Liver (tissue), 9 donors: ENCODE data around the gene ZBTB7B. TPM values are rescaled to one million over a fixed set of nuclear protein-coding genes. Genes with fewer than 3 reads are reported as not detected.

Source experiments
- DNase-seq: peaks from one replicate; pipeline ENCODE4 v3.0.0-alpha.2; 2017; ENCODE audit warnings: low spot score
- H3K27ac ChIP-seq, 2 donors: one replicate each; pipeline ENCODE4 v1.7.0; 2013; ENCODE audit warnings: inconsistent platforms in 2 of 2, low read length in 2 of 2, control low read depth in 1 of 2, low read depth in 1 of 2, mild to moderate bottlenecking in 1 of 2
- H3K27me3 ChIP-seq, 4 donors: one replicate each; pipeline versions ENCODE4 v1.6.1 to v1.7.0; 2013; ENCODE audit warnings: low read length in 3 of 4, inconsistent platforms in 1 of 4, mild to moderate bottlenecking in 1 of 4, moderate library complexity in 1 of 4; ENCODE audit not compliant: control insufficient read depth in 4 of 4, insufficient read depth in 4 of 4
- H3K36me3 ChIP-seq, 4 donors: one replicate each; pipeline versions ENCODE4 v1.6.1 to v1.7.0; 2013; ENCODE audit warnings: low read length in 3 of 4, mild to moderate bottlenecking in 3 of 4, low read depth in 1 of 4, moderate library complexity in 1 of 4; ENCODE audit not compliant: control insufficient read depth in 4 of 4, insufficient read depth in 3 of 4
- H3K4me1 ChIP-seq, 4 donors: one replicate each; pipeline versions ENCODE4 v1.6.1 to v1.7.0; 2013; ENCODE audit warnings: low read length in 3 of 4, mild to moderate bottlenecking in 3 of 4, moderate library complexity in 1 of 4; ENCODE audit not compliant: control insufficient read depth in 4 of 4, insufficient read depth in 4 of 4
- H3K4me3 ChIP-seq, 3 donors: one replicate each; pipeline versions ENCODE4 v1.6.1 to v1.7.0; 2013; ENCODE audit warnings: low read length in 3 of 3, control low read depth in 1 of 3, low read depth in 1 of 3, mild to moderate bottlenecking in 1 of 3
- H3K9ac ChIP-seq, 2 donors: one replicate each; pipeline ENCODE4 v1.7.0; 2013; ENCODE audit warnings: low read length in 2 of 2, mild to moderate bottlenecking in 2 of 2, moderate library complexity in 2 of 2, control low read depth in 1 of 2, low read depth in 1 of 2
- H3K9me3 ChIP-seq, 4 donors: one replicate each; pipeline versions ENCODE4 v1.6.1 to v1.7.0; 2013; ENCODE audit warnings: low read length in 3 of 4; ENCODE audit not compliant: control insufficient read depth in 4 of 4
- EGR1 ChIP-seq, 2 donors: IDR thresholded peaks; 2 replicates each; pipeline ENCODE4 v1.6.1; 2016 to 2018; ENCODE audit warnings: antibody characterized with exemption in 2 of 2, low read depth in 2 of 2
- FOXA1 ChIP-seq: IDR thresholded peaks from 2 replicates; pipeline ENCODE4 v1.6.1; 2016; ENCODE audit warnings: antibody characterized with exemption
- FOXA2 ChIP-seq: IDR thresholded peaks from 2 replicates; pipeline ENCODE4 v1.6.1; 2016; ENCODE audit warnings: antibody characterized with exemption
- GABPA ChIP-seq, 2 donors: IDR thresholded peaks in 1 of 2; conservative IDR thresholded peaks in 1 of 2; 2 replicates each; pipeline ENCODE4 v1.6.1; 2016; ENCODE audit warnings: antibody characterized with exemption in 2 of 2, mild to moderate bottlenecking in 1 of 2, moderate library complexity in 1 of 2
- HNF4A ChIP-seq, 2 donors: conservative IDR thresholded peaks; 2 replicates each; pipeline ENCODE4 v1.6.1; 2016; ENCODE audit warnings: antibody characterized with exemption in 2 of 2, mild to moderate bottlenecking in 2 of 2
- HNF4G ChIP-seq: IDR thresholded peaks from 2 replicates; pipeline ENCODE4 v1.6.1; 2016; ENCODE audit warnings: antibody characterized with exemption
- JUND ChIP-seq, 2 donors: IDR thresholded peaks; 2 replicates each; pipeline ENCODE4 v1.6.1; 2016; ENCODE audit warnings: antibody characterized with exemption in 2 of 2
- NR2F2 ChIP-seq: IDR thresholded peaks from 2 replicates; pipeline ENCODE4 v1.6.1; 2016; ENCODE audit warnings: antibody characterized with exemption
- RXRA ChIP-seq, 2 donors: IDR thresholded peaks; 2 replicates each; pipeline ENCODE4 v1.6.1; 2017 to 2018; ENCODE audit warnings: antibody characterized with exemption in 2 of 2, mild to moderate bottlenecking in 1 of 2
- SP1 ChIP-seq: IDR thresholded peaks from 2 replicates; pipeline ENCODE4 v1.6.1; 2018; ENCODE audit warnings: antibody characterized with exemption, mild to moderate bottlenecking
- TAF1 ChIP-seq: conservative IDR thresholded peaks from 2 replicates; pipeline ENCODE4 v1.6.1; 2016; ENCODE audit warnings: antibody characterized with exemption, mild to moderate bottlenecking
- YY1 ChIP-seq: IDR thresholded peaks from 2 replicates; pipeline ENCODE4 v1.6.1; 2016; ENCODE audit warnings: antibody characterized with exemption, mild to moderate bottlenecking
- WGBS: extraction: QIAGEN DNeasy Blood & Tissue Kit; methylation state at CpG from one replicate; pipeline ENCODE4 v1.1.7; 2013; 5-methylcytosine and 5-hydroxymethylcytosine counted together
- polyA plus RNA-seq, 2 donors: library from polyadenylated mRNA; stranded (reverse) in 1 of 2; unstranded in 1 of 2; fragments of 200-250 nt in 1 of 2; fragments of >200 nt in 1 of 2; fragmentation: Nextera tagmentation in 1 of 2; extraction: Ambion mirVana in 1 of 2; gene quantifications; one replicate each; pipeline versions ENCODE4 v1.2.1 to v1.2.3, GENCODE V29; 2013 to 2015
- total RNA-seq, 2 donors: library from RNA; depleted of rRNA; stranded (reverse); fragments of >200 nt; gene quantifications; one replicate each; pipeline ENCODE4 v1.2.3, GENCODE V29; 2014
- TF ChIP-seq, protein P1 (sequence below): IDR thresholded peaks from 2 replicates; pipeline ENCODE4 v1.6.1; 2016; ENCODE audit warnings: antibody characterized with exemption, mild to moderate bottlenecking
- TF ChIP-seq, protein P2 (sequence below): fragments of 150-350 bp; IDR thresholded peaks from 2 replicates; pipeline ENCODE4 v1.5.1; 2017; ENCODE audit warnings: improper control_type of control experiment, low read depth, low read length; ENCODE audit not compliant: missing input control
- TF ChIP-seq, protein P3 (sequence below): IDR thresholded peaks from 2 replicates; pipeline ENCODE4 v1.6.1; 2016; ENCODE audit warnings: antibody characterized with exemption
- TF ChIP-seq, protein P4 (sequence below): IDR thresholded peaks from 2 replicates; pipeline ENCODE4 v1.6.1; 2016; ENCODE audit warnings: antibody characterized with exemption
- donor health status: healthy.
- donor health status: healthy.
- donor health status: healthy.
- donor health status: healthy.
- donor health status: healthy.

ZBTB7B gene
- total and polyA plus RNA-seq, 4 donors = 7.0 to 50.2 (median 21.1) TPM

DNA sequence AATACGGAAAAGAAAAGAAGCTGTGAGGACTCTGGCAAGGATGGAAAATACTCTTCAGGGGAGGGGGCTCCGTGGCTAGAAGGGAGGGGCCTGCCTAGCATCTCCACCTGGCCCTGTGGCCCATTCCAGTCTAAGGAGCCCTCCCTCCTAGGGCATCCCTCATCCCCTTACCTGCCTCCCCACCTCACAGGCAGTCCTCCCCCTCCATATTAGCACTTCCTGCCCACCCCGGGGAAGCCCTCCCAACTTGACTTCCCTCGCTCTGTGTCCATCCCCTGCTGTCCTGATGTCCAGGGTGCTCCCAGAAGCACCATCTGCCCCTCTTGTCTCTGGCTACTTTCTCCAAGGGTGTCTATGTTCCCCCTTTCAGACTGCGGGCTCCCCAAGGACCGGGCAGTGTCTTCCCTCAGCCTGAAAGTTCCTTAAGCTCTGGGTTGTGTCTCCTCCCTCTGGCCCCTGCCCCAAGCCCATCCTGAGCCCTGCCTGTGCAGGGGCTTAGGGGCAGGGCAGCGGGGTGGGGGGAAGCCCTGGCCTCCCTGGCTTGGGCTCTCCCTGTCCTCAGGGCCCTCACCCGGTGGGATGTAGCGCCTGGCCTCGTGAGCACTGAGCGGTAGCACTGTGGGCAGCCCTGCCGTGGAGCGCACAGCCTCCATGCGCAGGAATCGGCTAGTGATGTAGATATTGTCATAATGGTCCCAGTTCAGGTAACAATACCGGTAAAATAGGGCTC, 27.1 kb downstream of the ZBTB7B start:
- no peak overlapping the region for H3K27ac ChIP-seq
- no peaks in the 10 kb centered on the region for H3K9me3 ChIP-seq
- H3K36me3 ChIP-seq = no peaks in the 10 kb centered on the region
- peaks cover 0 to 9% (median 2%) of the 10 kb centered on the region in 4 donors for H3K4me1 ChIP-seq
- no peaks in the 10 kb centered on the region for H3K27me3 ChIP-seq
- no peak overlapping the region for H3K9ac ChIP-seq
- no peak overlapping the region for H3K4me3 ChIP-seq
- DNase-seq = no peak
- WGBS = 92% methylated on average over 16 of the region's 16 CpGs
- TF ChIP-seq RXRA (IDR thresholded peaks at IDR 0.05) = no peak
- TF ChIP-seq FOXA1 = no peak
- TF ChIP-seq NR2F2 = no peak
- TF ChIP-seq JUND (IDR thresholded peaks at IDR 0.05) = no peak
- TF ChIP-seq, protein P1, sequence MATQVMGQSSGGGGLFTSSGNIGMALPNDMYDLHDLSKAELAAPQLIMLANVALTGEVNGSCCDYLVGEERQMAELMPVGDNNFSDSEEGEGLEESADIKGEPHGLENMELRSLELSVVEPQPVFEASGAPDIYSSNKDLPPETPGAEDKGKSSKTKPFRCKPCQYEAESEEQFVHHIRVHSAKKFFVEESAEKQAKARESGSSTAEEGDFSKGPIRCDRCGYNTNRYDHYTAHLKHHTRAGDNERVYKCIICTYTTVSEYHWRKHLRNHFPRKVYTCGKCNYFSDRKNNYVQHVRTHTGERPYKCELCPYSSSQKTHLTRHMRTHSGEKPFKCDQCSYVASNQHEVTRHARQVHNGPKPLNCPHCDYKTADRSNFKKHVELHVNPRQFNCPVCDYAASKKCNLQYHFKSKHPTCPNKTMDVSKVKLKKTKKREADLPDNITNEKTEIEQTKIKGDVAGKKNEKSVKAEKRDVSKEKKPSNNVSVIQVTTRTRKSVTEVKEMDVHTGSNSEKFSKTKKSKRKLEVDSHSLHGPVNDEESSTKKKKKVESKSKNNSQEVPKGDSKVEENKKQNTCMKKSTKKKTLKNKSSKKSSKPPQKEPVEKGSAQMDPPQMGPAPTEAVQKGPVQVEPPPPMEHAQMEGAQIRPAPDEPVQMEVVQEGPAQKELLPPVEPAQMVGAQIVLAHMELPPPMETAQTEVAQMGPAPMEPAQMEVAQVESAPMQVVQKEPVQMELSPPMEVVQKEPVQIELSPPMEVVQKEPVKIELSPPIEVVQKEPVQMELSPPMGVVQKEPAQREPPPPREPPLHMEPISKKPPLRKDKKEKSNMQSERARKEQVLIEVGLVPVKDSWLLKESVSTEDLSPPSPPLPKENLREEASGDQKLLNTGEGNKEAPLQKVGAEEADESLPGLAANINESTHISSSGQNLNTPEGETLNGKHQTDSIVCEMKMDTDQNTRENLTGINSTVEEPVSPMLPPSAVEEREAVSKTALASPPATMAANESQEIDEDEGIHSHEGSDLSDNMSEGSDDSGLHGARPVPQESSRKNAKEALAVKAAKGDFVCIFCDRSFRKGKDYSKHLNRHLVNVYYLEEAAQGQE = no peak
- TF ChIP-seq HNF4G = no peak
- TF ChIP-seq GABPA (IDR thresholded peaks at IDR 0.05 in 1 of 2, conservative IDR thresholded peaks at IDR 0.05 in 1 of 2) = no peak
- TF ChIP-seq EGR1 (IDR thresholded peaks at IDR 0.05; ENCODE audit: low read depth in 2 of 2) = no peak
- TF ChIP-seq, protein P2, sequence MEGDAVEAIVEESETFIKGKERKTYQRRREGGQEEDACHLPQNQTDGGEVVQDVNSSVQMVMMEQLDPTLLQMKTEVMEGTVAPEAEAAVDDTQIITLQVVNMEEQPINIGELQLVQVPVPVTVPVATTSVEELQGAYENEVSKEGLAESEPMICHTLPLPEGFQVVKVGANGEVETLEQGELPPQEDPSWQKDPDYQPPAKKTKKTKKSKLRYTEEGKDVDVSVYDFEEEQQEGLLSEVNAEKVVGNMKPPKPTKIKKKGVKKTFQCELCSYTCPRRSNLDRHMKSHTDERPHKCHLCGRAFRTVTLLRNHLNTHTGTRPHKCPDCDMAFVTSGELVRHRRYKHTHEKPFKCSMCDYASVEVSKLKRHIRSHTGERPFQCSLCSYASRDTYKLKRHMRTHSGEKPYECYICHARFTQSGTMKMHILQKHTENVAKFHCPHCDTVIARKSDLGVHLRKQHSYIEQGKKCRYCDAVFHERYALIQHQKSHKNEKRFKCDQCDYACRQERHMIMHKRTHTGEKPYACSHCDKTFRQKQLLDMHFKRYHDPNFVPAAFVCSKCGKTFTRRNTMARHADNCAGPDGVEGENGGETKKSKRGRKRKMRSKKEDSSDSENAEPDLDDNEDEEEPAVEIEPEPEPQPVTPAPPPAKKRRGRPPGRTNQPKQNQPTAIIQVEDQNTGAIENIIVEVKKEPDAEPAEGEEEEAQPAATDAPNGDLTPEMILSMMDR = no peak
- TF ChIP-seq, protein P3, sequence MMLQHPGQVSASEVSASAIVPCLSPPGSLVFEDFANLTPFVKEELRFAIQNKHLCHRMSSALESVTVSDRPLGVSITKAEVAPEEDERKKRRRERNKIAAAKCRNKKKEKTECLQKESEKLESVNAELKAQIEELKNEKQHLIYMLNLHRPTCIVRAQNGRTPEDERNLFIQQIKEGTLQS = no peak
- TF ChIP-seq FOXA2 = no peak
- TF ChIP-seq YY1 = no peak

DNA sequence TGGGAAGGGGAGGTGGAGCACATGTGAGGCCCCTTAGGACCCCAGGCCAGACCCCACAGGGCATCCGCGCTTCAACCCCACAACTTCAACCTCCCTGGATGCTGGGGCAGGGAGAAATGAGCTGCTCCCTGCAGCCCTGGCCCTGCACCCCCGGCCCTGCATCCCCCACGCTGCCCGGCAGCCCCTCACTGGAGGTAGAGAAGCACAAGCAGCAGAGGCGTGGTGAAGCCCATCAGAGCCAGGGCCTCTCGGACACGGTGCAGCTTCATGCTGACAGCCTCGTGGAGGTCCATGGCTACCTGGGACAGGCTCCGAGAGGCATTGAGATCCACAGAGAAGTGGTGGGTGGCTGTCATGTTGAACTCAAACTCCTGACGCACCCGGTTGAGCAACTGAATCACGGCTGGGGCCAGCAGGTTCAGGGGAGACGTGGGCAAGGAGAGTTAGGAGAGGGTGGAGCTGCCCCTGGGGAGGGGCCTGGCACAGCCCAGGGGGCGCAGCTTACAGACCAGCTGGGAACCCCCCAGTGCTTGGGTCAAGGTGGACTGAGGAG, 27.7 kb downstream of the ZBTB7B start:
- H3K4me3 ChIP-seq = no peak overlapping the region
- no peak for DNase-seq
- TF ChIP-seq, protein P3 = no peak
- TF ChIP-seq HNF4A (conservative IDR thresholded peaks at IDR 0.05) (no peak), NR2F2 (no peak), RXRA (IDR thresholded peaks at IDR 0.05) (no peak), SP1 (no peak), TAF1 (no peak), YY1 (no peak)
- TF ChIP-seq, protein P1 = no peak
- TF ChIP-seq, protein P2 = no peak
- TF ChIP-seq, protein P4, sequence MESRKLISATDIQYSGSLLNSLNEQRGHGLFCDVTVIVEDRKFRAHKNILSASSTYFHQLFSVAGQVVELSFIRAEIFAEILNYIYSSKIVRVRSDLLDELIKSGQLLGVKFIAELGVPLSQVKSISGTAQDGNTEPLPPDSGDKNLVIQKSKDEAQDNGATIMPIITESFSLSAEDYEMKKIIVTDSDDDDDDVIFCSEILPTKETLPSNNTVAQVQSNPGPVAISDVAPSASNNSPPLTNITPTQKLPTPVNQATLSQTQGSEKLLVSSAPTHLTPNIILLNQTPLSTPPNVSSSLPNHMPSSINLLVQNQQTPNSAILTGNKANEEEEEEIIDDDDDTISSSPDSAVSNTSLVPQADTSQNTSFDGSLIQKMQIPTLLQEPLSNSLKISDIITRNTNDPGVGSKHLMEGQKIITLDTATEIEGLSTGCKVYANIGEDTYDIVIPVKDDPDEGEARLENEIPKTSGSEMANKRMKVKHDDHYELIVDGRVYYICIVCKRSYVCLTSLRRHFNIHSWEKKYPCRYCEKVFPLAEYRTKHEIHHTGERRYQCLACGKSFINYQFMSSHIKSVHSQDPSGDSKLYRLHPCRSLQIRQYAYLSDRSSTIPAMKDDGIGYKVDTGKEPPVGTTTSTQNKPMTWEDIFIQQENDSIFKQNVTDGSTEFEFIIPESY = no peak

More for the DNA sequence above, 27.7 kb downstream of the ZBTB7B start:
- WGBS = 94% methylated on average over 15 of the region's 15 CpGs
- Histone ChIP-seq H3K9ac (no peak overlapping the region), H3K27me3 (no peaks in the 10 kb centered on the region), H3K27ac (no peak overlapping the region), H3K4me1 (peaks cover 0 to 4% (median 2%) of the 10 kb centered on the region in 4 donors), H3K36me3 (no peaks in the 10 kb centered on the region), H3K9me3 (no peaks in the 10 kb centered on the region)
